ENCODE results near the gene OTULINL.

The OTULINL gene

GRCh38 chr5:14595891-14596290 is 14.3 kb downstream of the OTULINL start:
- Histone ChIP-seq H3K27ac (ENCODE audit: low read depth in 2 of 2, low read length in 2 of 2) (peak overlapping the region; percentile 50 to 71), H3K4me3 (ENCODE audit: low read length in 2 of 2) (no peak overlapping the region), H3K27me3 (ENCODE audit: control insufficient read depth in 2 of 2, insufficient read depth in 2 of 2, low read length in 2 of 2) (no peaks in the 10 kb centered on the region), H3K4me1 (ENCODE audit: control insufficient read depth in 2 of 2, insufficient read depth in 2 of 2, low read length in 2 of 2) (peaks cover 20 to 32% of the 10 kb centered on the region in 2 donors), H3K9me3 (ENCODE audit: control insufficient read depth in 2 of 2, low read length in 2 of 2) (no peaks in the 10 kb centered on the region), H3K9ac (ENCODE audit: low read depth in 1 of 2, low read length in 2 of 2) (no peak overlapping the region), H3K36me3 (ENCODE audit: control insufficient read depth in 2 of 2, insufficient read depth in 2 of 2, low read length in 2 of 2) (peaks cover 0 to under 1% of the 10 kb centered on the region in 2 donors)

GRCh38 chr5:14597080-14597479 is 15.5 kb downstream of the OTULINL start:
- Histone ChIP-seq H3K27me3 (ENCODE audit: control insufficient read depth in 2 of 2, insufficient read depth in 2 of 2, low read length in 2 of 2) (no peaks in the 10 kb centered on the region), H3K4me1 (ENCODE audit: control insufficient read depth in 2 of 2, insufficient read depth in 2 of 2, low read length in 2 of 2) (peaks cover 13 to 25% of the 10 kb centered on the region in 2 donors), H3K36me3 (ENCODE audit: control insufficient read depth in 2 of 2, insufficient read depth in 2 of 2, low read length in 2 of 2) (peaks cover 9% of the 10 kb centered on the region in 2 donors), H3K27ac (ENCODE audit: low read depth in 2 of 2, low read length in 2 of 2) (no peak overlapping the region), H3K9ac (ENCODE audit: low read depth in 1 of 2, low read length in 2 of 2) (no peak overlapping the region), H3K9me3 (ENCODE audit: control insufficient read depth in 2 of 2, low read length in 2 of 2) (no peaks in the 10 kb centered on the region), H3K4me3 (ENCODE audit: low read length in 2 of 2) (no peak overlapping the region)

- no peak overlapping the region for H3K4me3 ChIP-seq (ENCODE audit: low read length in 2 of 2)
- H3K27ac ChIP-seq (ENCODE audit: low read depth in 2 of 2, low read length in 2 of 2) = no peak overlapping the region
- peaks cover 14 to 21% of the 10 kb centered on the region in 2 donors for H3K36me3 ChIP-seq (ENCODE audit: control insufficient read depth in 2 of 2, insufficient read depth in 2 of 2, low read length in 2 of 2)
- no peak overlapping the region for H3K9ac ChIP-seq (ENCODE audit: low read depth in 1 of 2, low read length in 2 of 2)
- H3K9me3 ChIP-seq (ENCODE audit: control insufficient read depth in 2 of 2, low read length in 2 of 2) = no peaks in the 10 kb centered on the region
- H3K27me3 ChIP-seq (ENCODE audit: control insufficient read depth in 2 of 2, insufficient read depth in 2 of 2, low read length in 2 of 2) = no peaks in the 10 kb centered on the region
- peaks cover 5 to 15% of the 10 kb centered on the region in 2 donors for H3K4me1 ChIP-seq (ENCODE audit: control insufficient read depth in 2 of 2, insufficient read depth in 2 of 2, low read length in 2 of 2)
These were observed 16.6 kb downstream of the OTULINL start for GRCh38 chr5:14598225-14598624.

GRCh38 chr5:14599476-14600127 is 18.0 kb downstream of the OTULINL start:
- H3K4me1 ChIP-seq (ENCODE audit: control insufficient read depth in 2 of 2, insufficient read depth in 2 of 2, low read length in 2 of 2) = peaks cover 2 to 5% of the 10 kb centered on the region in 2 donors
- H3K4me3 ChIP-seq (ENCODE audit: low read length in 2 of 2) = no peak overlapping the region
- no peak overlapping the region for H3K9ac ChIP-seq (ENCODE audit: low read depth in 1 of 2, low read length in 2 of 2)
- no peaks in the 10 kb centered on the region for H3K9me3 ChIP-seq (ENCODE audit: control insufficient read depth in 2 of 2, low read length in 2 of 2)
- peaks cover 20 to 25% of the 10 kb centered on the region in 2 donors for H3K36me3 ChIP-seq (ENCODE audit: control insufficient read depth in 2 of 2, insufficient read depth in 2 of 2, low read length in 2 of 2)
- H3K27ac ChIP-seq (ENCODE audit: low read depth in 2 of 2, low read length in 2 of 2) = no peak overlapping the region
- no peaks in the 10 kb centered on the region for H3K27me3 ChIP-seq (ENCODE audit: control insufficient read depth in 2 of 2, insufficient read depth in 2 of 2, low read length in 2 of 2)

GRCh38 chr5:14600846-14601245 is 19.3 kb downstream of the OTULINL start:
- H3K4me3 ChIP-seq (ENCODE audit: low read length in 2 of 2) = no peak overlapping the region
- peaks cover 25 to 32% of the 10 kb centered on the region in 2 donors for H3K36me3 ChIP-seq (ENCODE audit: control insufficient read depth in 2 of 2, insufficient read depth in 2 of 2, low read length in 2 of 2)
- H3K9me3 ChIP-seq (ENCODE audit: control insufficient read depth in 2 of 2, low read length in 2 of 2) = no peaks in the 10 kb centered on the region
- no peak overlapping the region for H3K9ac ChIP-seq (ENCODE audit: low read depth in 1 of 2, low read length in 2 of 2)
- no peak overlapping the region for H3K27ac ChIP-seq (ENCODE audit: low read depth in 2 of 2, low read length in 2 of 2)
- no peaks in the 10 kb centered on the region for H3K27me3 ChIP-seq (ENCODE audit: control insufficient read depth in 2 of 2, insufficient read depth in 2 of 2, low read length in 2 of 2)
- no peaks in the 10 kb centered on the region for H3K4me1 ChIP-seq (ENCODE audit: control insufficient read depth in 2 of 2, insufficient read depth in 2 of 2, low read length in 2 of 2)

DNA sequence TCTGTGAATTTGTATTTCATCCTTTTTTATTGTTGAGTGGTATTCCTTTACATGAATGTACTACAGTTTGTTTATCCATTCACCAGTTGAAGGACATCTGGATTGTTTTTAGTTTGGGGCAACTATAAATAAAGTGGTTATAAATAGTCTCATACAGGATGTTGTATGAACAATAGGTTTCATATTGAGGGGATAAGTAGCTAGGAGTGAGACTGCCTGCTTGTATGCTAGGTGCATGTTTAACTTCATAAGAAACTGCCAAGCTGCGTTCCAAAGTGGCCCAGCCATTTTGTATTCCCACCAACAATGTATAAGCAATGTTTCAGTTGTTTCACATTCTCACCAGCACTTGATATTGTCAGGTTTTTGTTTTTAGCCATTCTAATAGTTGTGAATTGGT is 21.5 kb downstream of the OTULINL start:
- H3K9ac ChIP-seq (ENCODE audit: low read depth in 1 of 2, low read length in 2 of 2) = no peak overlapping the region
- H3K36me3 ChIP-seq (ENCODE audit: control insufficient read depth in 2 of 2, insufficient read depth in 2 of 2, low read length in 2 of 2) = peaks cover 32 to 36% of the 10 kb centered on the region in 2 donors
- H3K4me1 ChIP-seq (ENCODE audit: control insufficient read depth in 2 of 2, insufficient read depth in 2 of 2, low read length in 2 of 2) = no peaks in the 10 kb centered on the region
- H3K27ac ChIP-seq (ENCODE audit: low read depth in 2 of 2, low read length in 2 of 2) = no peak overlapping the region
- H3K27me3 ChIP-seq (ENCODE audit: control insufficient read depth in 2 of 2, insufficient read depth in 2 of 2, low read length in 2 of 2) = no peaks in the 10 kb centered on the region
- H3K9me3 ChIP-seq (ENCODE audit: control insufficient read depth in 2 of 2, low read length in 2 of 2) = no peaks in the 10 kb centered on the region
- H3K4me3 ChIP-seq (ENCODE audit: low read length in 2 of 2) = no peak overlapping the region

DNA sequence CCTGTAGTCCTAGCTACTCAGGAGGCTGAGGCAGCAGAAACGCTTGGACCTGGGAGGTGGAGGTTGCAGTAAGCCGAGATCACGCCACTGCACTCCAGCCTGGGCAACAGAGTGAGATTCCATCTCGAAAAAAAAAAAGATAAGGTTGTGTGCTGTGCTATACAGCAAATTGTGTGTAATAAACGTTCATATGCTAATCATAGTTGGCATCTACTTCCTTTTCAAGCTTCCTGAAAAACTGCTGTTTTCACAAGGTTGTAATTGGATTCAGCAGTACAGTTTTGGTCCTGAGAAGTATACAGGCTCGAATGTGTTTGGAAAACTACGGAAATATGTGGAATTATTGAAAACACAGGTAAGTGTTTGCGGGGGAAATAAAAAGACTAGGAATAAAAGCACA is 25.5 kb downstream of the OTULINL start:
- no peaks in the 10 kb centered on the region for H3K9me3 ChIP-seq (ENCODE audit: control insufficient read depth in 2 of 2, low read length in 2 of 2)
- no peaks in the 10 kb centered on the region for H3K27me3 ChIP-seq (ENCODE audit: control insufficient read depth in 2 of 2, insufficient read depth in 2 of 2, low read length in 2 of 2)
- H3K4me3 ChIP-seq (ENCODE audit: low read length in 2 of 2) = no peak overlapping the region
- peaks cover 50 to 54% of the 10 kb centered on the region in 2 donors for H3K36me3 ChIP-seq (ENCODE audit: control insufficient read depth in 2 of 2, insufficient read depth in 2 of 2, low read length in 2 of 2)
- peaks cover 0 to 2% of the 10 kb centered on the region in 2 donors for H3K4me1 ChIP-seq (ENCODE audit: control insufficient read depth in 2 of 2, insufficient read depth in 2 of 2, low read length in 2 of 2)
- H3K27ac ChIP-seq (ENCODE audit: low read depth in 2 of 2, low read length in 2 of 2) = peak overlapping the region in 1 of 2 donors; percentile 6
- no peak overlapping the region for H3K9ac ChIP-seq (ENCODE audit: low read depth in 1 of 2, low read length in 2 of 2)

- H3K4me3 ChIP-seq (ENCODE audit: low read length in 2 of 2) = no peak overlapping the region
- H3K27me3 ChIP-seq (ENCODE audit: control insufficient read depth in 2 of 2, insufficient read depth in 2 of 2, low read length in 2 of 2) = no peaks in the 10 kb centered on the region
- no peaks in the 10 kb centered on the region for H3K9me3 ChIP-seq (ENCODE audit: control insufficient read depth in 2 of 2, low read length in 2 of 2)
- no peak overlapping the region for H3K27ac ChIP-seq (ENCODE audit: low read depth in 2 of 2, low read length in 2 of 2)
- peaks cover 0 to 2% of the 10 kb centered on the region in 2 donors for H3K4me1 ChIP-seq (ENCODE audit: control insufficient read depth in 2 of 2, insufficient read depth in 2 of 2, low read length in 2 of 2)
- H3K36me3 ChIP-seq (ENCODE audit: control insufficient read depth in 2 of 2, insufficient read depth in 2 of 2, low read length in 2 of 2) = peaks cover 47 to 48% of the 10 kb centered on the region in 2 donors
- no peak overlapping the region for H3K9ac ChIP-seq (ENCODE audit: low read depth in 1 of 2, low read length in 2 of 2)
These were observed 26.6 kb downstream of the OTULINL start for GRCh38 chr5:14608169-14608568.

- no peak overlapping the region for H3K27ac ChIP-seq (ENCODE audit: low read depth in 2 of 2, low read length in 2 of 2)
- H3K36me3 ChIP-seq (ENCODE audit: control insufficient read depth in 2 of 2, insufficient read depth in 2 of 2, low read length in 2 of 2) = peaks cover 60 to 61% of the 10 kb centered on the region in 2 donors
- no peak overlapping the region for H3K9ac ChIP-seq (ENCODE audit: low read depth in 1 of 2, low read length in 2 of 2)
- H3K4me1 ChIP-seq (ENCODE audit: control insufficient read depth in 2 of 2, insufficient read depth in 2 of 2, low read length in 2 of 2) = peaks cover 0 to 2% of the 10 kb centered on the region in 2 donors
- no peaks in the 10 kb centered on the region for H3K9me3 ChIP-seq (ENCODE audit: control insufficient read depth in 2 of 2, low read length in 2 of 2)
- H3K4me3 ChIP-seq (ENCODE audit: low read length in 2 of 2) = no peak overlapping the region
- H3K27me3 ChIP-seq (ENCODE audit: control insufficient read depth in 2 of 2, insufficient read depth in 2 of 2, low read length in 2 of 2) = no peaks in the 10 kb centered on the region
These were observed 30.1 kb downstream of the OTULINL start for GRCh38 chr5:14611737-14612136.

DNA sequence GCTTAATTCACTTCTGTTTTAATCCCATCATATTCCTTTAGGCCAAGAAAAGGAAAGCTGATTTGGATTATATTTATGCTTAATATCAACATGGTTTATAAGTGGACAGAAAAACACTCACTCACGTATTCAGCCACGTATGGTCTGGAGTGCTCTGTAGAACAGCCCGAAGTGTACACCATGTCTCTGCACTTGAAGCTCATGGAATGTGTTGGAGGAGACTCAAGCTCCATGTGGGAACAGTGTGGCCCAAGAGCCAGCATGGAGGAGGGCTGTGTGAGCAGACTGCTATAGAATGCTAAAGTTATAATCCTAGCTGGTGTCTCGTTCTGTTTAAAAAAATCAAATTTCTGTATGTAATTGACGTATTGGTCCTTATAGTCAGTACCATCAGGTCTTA is 32.9 kb downstream of the OTULINL start:
- Histone ChIP-seq H3K4me3 (ENCODE audit: low read length in 2 of 2) (no peak overlapping the region), H3K9ac (ENCODE audit: low read depth in 1 of 2, low read length in 2 of 2) (no peak overlapping the region), H3K27me3 (ENCODE audit: control insufficient read depth in 2 of 2, insufficient read depth in 2 of 2, low read length in 2 of 2) (no peaks in the 10 kb centered on the region), H3K9me3 (ENCODE audit: control insufficient read depth in 2 of 2, low read length in 2 of 2) (no peaks in the 10 kb centered on the region), H3K4me1 (ENCODE audit: control insufficient read depth in 2 of 2, insufficient read depth in 2 of 2, low read length in 2 of 2) (no peaks in the 10 kb centered on the region), H3K27ac (ENCODE audit: low read depth in 2 of 2, low read length in 2 of 2) (no peak overlapping the region), H3K36me3 (ENCODE audit: control insufficient read depth in 2 of 2, insufficient read depth in 2 of 2, low read length in 2 of 2) (peaks cover 48 to 57% of the 10 kb centered on the region in 2 donors)

All from mucosa of rectum (tissue), 2 donors.